GM21717 (cell line): ENCODE data around the gene PTPN7.
"Not testable (repeated sequence)": the region's sequence is repeated elsewhere in the genome, so short reads cannot be mapped to it uniquely, and the experiment has no call there.

ENCODE experiments used
- ATAC-seq: cut with Tn5 transposase; IDR thresholded peaks from one replicate; pipeline ENCODE4 v1.9.1; 2021; ENCODE audit warnings: mild to moderate bottlenecking, moderate library complexity; ENCODE audit not compliant: unreplicated experiment

Gene PTPN7

DNA sequence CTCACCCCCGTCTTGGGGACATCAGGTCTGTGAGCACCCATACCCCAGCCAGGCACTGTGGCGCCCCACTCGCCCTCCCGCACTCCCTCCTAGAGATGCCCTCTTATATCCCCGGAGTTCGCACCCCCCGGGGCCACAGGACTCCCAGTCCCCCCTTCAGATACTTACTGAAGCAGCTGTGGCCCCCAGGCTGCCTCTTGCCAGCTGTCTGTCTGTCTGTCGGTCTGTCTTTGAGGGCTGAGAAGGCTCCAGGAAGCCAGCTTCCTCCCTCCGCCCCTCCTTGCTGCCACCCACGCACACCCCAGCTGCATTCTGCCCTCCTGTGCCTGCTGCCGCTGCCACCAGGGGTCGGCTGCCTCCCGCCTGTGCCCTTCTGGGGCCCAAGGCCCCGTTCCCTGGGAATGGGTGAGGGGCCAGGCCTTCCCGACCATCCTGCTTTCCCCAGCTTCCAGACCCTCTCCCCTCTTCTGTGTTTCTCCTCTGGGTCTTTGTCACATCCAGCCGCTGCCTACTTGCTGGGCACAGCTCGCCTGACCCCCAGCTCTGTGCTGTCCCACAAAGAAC is at the start of gene PTPN7:
Gene PTPN7 (minus strand): TSS at position 226 of the 564 bp plus-strand sequence. CDS start 1,200 bp downstream, outside the sequence.
- ATAC-seq: peak; percentile 41

DNA sequence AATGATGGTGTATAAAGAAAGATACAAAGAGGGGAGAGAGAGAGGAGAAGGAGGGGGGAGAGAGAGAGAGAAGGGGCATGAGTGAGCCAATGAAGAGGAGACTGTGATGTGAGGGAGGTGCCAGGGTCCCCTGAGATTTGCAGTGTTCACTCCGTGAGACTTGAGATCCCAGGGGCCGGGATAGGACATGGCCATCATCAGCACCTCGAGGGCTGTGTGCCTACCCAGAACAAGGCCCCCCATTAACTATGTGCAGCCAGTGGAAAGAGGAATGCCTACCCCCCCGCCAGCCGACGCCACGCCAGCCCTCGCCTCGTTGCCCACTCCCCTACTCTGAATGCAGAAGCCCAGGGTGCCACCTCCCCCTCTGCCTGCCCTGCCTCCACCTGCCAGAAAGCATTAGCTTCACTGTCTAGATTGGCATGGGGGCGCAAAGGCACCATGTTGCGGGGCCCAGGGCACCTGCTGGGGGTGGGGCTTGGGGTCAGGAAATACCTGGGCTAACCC is 48.0 kb upstream of the PTPN7 start:
- no peak for ATAC-seq

DNA sequence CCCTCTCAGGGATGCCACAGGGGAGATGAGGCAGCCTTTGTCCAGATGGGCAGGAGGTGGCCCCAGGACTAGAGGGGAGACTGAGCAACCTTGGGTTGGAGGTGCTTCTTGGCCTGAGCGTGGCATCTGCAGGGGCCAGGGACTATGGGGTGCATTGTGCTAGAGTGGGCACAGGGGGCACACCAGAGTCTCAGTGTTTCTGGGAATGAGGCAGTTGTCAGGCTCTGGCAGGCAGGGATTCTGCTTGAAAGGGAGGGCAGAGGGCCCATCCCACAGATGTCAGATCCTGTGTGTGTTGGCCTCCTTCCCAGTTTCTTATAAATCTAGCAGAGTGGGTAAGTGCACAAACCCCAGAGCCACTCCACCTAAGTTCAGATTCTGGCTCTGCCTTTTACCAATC is 46.9 kb upstream of the PTPN7 start:
- no peak for ATAC-seq

DNA sequence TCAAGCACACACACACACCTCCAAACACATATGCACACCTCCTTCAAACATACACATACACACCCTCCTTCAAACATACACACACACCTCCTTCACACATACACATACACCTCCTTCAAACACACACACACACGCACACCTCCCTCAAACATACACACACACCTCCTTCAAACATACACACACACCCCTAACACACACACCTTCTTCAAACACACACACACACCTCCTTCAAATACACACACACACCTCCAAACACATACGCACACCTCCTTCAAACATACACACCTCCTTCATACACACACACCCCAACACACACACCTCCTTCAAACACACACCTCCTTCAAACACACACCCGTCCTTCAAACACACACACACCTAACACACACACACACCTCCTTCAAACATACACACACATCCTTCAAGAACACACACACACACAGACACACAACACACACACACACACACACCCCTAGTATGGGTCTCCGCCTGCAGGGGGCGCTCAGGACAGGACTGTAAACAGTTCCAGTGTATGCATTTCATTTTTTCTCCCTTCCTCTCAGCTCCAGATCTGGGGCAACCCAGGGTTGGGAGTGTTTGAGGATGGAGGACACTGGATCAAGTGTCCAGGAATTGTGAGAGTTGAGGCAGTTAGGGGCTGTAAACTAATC is 45.3 kb upstream of the PTPN7 start:
- no peak for ATAC-seq

DNA sequence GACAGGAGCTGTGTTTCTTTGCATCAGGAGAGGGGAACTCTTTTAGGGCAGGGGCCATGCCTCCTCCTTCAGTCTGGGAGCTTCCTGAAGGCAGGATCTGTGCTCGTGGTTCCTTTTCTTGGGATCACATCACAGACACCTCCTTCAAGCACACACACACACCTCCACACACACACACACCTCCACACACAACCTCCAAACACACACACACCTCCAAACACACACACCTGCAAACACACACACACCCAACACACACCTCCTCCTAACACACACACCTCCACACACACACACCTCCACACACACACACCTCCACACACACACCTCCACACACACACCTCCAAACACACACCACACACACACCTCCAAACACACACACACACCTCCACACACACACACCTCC is 43.7 kb upstream of the PTPN7 start:
- no peak for ATAC-seq

DNA sequence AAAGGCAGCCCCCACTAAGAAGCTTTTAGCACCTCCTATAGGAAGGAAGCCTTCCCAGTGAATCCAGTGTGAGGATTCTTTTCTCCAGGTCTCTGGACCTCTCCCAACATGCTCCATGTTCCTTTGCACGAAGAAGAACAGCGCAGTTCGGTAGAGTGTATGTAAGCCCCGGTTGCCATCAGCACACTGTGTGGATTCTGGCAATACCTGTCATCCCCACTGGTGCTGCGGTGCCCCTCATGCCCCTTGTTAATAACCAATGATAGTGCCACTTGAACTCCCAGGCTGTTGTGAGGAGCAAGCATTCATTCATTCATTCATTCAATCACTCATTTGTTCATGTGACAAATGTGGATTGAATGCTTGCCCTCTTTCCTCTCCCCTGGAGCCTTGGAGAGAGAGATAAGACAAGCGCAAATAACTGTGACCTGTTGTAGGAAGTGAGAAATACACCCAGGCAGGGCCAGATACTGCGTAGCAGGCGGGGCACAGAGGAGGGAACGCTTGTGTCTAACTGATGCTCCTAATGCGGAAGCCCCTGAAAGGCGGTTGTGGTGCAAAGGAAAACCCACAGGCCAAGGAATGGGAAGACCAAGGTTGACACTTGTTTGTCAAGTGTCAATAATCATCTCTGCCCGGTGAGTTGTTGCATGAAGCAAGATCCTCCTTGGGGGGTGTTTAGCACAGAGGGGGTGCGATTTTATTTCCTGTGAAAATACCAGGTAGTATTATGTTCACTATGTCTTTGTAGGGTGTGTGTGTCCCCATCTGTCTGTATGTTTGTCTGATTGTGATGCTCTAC is 43.0 kb upstream of the PTPN7 start:
- ATAC-seq: no peak

DNA sequence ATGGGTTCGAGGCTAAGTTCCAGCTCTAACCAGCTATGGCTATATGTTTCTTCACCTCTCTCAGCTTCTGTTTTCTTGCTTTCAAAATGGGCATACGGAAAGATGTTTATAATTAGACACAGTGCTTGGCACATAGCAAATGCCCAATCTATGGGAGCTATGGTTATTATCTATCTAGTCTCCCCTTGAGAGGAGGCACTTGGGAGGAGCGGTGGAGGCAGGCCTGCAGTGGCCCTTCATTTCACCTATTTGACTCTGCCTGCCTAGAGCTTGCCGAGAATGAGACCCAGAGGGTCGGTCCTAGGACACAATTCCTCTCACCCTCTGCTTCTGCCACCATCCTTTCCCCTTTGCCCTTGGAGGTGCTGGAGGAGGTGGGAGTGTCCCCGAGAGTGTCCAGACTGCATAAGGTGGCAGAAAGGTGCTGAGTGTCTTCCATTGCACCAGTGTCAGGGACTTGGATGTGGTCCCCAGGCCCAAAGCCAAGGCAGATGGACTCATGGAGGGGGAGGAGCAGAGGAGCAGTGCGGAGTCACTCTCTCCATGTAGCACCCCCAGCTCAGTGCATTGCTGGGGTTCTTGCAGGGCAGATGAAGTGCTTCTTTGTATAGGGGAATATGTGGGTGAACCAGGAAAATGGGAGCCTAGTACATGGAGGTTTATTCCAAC is 42.2 kb upstream of the PTPN7 start:
- ATAC-seq: no peak

DNA sequence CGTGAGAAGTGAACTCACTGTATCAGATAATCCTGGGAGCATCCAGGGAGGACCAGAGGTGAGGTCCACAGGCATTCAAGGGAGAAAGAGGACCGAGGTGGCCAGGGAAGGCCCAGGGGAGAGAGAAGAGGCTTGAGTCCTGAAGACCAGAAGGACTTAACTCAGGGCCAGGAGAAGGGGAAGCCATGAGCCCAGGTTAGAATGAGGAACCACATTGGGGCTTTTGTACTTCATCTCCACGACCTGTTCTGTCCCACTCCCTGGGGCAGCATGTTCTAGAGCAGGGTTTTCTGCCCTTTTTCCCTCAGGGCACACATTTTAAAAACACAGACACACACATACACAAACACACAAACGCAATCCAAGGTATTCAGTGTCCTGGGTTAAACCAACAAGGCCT is 41.6 kb upstream of the PTPN7 start:
- no peak for ATAC-seq

DNA sequence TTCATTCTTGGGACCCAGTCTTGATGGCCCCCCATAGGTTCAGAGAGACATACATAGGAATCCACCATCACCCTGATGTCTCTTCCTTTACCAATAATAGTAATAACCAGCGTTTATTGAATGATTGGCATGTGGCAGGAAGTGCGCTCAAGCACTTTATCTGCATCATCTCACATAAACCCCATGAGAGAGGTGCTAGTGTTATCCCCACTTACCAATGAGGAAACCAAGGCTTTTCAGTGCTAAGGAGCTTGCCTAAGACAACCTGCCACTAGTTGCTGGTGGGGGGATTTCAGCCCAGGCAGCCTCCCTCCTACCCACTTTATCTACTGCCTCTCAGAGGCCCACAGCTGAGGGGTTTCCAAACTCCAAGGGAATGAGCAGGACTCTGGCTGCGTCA is 40.9 kb upstream of the PTPN7 start:
- no peak for ATAC-seq

DNA sequence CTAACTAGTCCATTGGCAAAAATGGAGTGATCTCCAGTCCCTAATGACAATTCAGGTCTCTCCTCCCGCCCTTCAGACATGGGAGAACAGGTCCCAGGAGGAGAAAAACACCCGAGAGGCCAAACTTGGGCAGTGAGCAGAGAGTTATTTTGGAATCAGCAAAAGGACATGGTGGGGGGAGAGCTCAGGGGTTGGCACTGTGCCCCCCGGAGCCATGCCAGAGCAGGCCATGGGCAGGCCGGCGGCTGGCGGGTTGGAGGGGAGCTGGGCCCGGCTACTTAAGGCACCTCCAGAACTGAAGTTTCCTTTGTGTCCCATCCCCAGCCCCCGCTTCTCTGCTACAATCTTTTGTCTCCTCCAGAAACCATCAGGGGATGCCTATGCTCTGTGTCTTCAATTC is 40.3 kb upstream of the PTPN7 start:
- ATAC-seq: no peak

DNA sequence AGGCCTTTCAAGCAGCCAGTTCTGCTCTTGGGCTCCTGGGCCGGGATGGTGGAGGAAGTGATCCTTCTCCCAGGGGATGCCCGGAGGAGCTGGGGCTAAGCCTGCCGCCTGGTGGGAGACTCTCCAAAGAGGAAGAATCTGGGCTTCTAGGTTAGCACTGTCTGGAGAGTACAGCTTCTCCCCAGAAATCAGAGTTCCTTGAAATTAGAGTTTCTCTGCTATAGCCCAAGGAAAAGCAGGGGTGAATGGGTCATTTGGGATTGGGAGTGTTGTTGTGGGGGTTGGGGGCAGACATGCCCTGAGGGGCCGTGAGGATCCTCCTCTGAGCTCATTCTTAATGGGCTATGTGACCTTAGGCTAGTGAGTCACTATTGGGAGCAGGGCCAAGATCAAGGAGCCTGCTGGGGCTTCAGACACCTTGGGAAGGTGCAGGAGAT is 39.7 kb upstream of the PTPN7 start:
- no peak for ATAC-seq

DNA sequence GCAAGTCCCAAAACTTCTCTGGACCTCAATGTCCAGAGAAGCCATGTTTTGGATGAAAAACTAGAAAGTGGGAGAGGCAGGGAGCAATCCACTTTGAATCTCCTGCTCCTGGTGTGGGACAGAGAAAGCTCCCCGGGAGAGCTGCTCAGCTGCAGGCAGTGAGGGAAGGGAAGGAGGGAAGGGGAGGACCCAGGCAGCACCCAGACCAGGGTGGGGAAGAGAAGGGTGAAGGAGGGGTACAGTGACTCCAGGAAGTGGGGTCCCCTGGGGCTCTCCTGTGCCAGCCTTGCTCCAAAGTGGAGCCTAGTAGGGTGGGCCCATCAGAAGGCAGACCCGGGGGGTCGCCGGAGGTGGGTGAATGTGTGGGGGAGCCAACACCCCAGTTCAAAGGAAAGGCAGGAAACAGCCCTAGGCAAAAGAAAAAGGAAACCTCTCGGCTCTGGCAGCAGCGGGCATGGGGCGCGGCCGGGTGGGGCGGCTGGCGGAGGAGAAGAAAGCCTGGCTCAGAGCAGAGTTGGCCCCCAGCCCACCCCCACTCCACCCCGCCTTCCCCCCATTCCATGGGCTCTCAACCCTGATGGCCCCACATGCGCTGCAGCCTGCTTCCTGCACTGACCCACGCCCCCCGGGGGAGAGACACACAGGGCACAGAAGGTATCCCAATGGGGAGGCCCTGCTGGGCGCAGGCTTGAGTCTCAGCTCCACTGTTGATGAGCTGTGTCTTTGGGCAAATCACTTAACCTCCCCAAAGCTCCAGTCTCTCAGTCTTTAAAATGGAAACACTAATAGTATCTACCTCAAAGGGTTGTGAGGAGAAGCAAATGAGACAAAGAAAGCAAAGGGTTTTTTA is 38.9 kb upstream of the PTPN7 start:
- no peak for ATAC-seq

DNA sequence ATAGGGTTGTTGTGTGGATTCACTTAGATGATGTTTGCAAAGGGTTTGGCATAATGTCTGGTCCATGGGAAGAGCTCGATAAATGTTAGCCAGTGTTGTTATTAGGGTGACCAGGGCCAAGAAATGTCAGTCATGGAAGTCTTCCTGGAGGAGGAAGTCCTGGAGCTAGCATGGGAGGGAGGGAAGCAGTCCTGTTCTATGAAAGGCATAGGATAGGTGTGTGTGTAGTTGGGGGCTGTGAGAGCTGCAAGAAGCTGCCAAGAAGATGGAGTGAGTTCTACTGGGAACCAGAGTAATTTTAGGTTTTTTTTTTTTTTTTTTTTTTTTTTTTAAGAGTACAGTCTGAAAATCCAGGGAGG is 37.9 kb upstream of the PTPN7 start:
- ATAC-seq: no peak

DNA sequence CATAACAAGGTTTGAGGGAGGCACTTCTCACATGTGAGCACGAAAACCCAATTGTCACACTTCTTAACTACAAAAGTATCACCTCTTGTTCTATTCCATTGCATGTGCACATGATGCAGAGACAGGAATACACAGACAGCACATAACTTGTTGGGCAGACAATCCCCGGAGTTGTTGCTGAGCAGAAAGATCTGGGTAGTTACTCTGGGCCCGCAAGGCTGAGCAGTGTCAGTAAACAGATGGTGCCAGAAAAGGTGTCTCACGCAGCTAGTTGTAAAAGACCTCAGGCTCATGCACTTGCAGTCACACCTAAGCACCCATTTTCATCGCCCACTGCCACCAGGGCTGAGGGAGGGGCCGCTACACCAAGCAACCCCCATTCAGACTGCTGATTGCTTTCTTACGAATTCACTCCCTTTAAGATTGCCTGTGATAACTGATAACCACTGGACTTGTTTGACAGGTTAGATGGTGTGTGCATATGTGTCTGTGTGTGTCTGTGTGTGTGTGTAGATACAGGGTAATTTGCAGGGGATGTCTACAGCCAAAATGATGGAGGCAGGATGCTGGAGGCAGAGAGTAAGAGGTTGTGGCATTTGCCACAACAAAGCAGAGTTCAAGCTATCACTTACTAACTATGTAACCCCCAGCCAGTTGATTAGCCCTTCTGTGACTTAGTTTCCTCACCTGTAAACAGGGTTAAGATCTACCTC is 37.4 kb upstream of the PTPN7 start:
- no peak for ATAC-seq

DNA sequence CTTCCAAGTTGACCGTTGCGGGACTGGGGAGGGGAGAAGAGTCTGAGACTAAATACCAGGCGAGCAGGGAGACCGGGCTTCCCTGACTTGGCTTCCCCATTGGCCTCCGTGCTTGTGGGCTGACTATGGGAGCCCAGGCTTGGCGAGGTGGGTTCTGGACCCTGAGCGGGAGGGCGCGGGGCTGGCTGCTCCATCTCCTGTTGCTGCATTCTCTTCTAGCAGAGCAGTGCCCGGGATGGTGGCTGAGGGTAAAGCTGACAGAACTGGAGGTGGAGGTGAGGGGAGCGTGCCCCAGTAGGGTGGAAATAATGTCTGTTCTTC is 33.9 kb upstream of the PTPN7 start:
- ATAC-seq: no peak

DNA sequence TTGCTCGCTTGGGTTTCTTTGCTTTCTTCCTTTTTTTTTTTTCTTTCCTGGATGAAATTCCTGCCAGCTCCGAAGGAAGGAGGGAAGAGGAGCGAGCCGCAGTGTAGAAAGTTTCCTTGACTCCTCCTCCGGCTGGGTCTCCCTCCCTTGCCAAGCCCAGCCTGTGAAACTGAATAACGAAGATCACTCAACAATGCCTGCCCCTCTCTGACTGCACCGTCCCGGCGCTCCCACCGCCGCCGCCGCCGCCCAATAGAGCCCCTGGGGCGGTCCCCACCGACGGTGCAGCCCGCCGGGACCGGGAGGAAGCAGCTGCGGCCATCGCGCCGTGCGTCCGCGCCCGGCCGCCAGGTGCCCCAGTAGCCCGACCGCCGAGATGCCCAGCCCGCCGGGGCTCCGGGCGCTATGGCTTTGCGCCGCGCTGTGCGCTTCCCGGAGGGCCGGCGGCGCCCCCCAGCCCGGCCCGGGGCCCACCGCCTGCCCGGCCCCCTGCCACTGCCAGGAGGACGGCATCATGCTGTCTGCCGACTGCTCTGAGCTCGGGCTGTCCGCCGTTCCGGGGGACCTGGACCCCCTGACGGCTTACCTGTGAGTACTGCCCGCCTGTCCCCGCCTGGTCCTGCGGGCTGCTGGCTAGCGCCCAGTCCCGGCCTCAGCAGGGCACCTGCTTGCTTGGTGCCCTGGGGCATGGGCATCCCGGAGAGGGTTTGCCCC is 33.4 kb upstream of the PTPN7 start, which contains the start of gene LGR6:
Gene LGR6 (plus strand): TSS at position 186 of the 714 bp plus-strand sequence. CDS start 191 bp downstream, at position 377.
- ATAC-seq: no peak

DNA sequence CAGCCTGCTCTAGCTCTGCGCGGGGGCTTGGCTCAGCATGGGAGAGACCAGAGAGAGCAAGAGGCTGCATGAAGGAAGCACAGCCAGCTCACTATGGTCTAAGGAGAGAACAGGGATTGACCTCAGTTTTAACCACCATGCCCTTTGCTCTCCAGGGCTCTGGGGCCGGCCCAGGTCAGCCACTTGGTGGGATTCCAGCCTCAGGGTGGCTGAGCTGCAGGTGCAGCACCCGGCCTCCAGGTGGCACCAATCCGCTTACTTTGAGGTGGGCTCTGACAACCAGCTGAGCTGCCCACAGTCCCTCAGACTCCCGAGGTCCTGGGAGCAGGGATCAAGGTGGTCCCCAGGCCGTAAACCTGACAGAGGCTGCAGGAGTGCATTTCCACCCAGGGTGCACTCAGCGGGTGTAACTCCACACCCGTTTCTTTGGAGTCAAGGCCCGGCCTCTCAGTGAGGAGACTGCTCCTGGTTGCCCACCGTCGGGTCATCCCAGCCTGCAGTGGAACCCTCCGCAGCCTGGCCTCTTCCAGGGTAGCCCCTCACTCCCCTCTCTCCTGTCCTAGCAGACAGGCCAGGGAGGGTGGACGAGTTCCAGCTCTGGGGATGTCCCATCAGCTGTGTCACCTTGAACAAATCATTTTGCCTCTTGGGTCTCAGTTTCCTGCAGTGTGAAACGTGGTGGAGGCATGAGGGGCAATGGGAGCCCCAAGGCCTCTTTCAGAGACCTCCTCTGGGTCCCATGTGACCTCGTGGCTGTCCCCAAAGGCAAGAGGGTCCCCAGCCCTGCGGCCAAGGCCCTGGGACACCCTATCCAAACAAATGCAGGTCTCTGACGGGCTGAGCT is 32.6 kb upstream of the PTPN7 start:
- ATAC-seq: no peak

DNA sequence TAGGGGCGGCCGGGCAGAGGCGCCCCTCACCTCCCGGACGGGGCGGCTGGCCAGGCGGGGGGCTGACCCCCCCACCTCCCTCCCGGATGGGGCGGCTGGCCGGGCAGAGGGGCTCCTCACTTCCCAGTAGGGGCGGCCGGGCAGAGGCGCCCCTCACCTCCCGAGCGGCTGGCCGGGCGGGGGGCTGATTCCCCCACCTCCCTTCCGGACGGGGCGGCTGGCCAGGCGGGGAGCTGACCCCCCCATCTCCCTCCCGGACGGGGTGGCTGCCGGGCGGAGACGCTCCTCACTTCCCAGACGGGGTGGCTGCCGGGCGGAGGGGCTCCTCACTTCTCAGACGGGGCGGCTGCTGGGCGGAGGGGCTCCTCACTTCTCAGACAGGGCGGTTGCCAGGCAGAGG is 31.0 kb upstream of the PTPN7 start:
- not testable (repeated sequence) for ATAC-seq
